ENCODE data around the gene SLCO3A1.

GRCh38 chr15:92002666-92003065 lies 149.2 kb downstream of the SLCO3A1 start:
- no peak for TF ChIP-seq RXRA (IDR thresholded peaks at IDR 0.05; ENCODE audit: insufficient read depth, low read depth, low read length)
- TF ChIP-seq EZH2 (IDR thresholded peaks at IDR 0.05; ENCODE audit: low read depth, low read length, severe bottlenecking) = no peak
- no peak for TF ChIP-seq NRF1 (IDR thresholded peaks at IDR 0.05; ENCODE audit: low read depth, low read length)
- no peak for TF ChIP-seq SAP30 (IDR thresholded peaks at IDR 0.05; ENCODE audit: insufficient read depth, insufficient replicate concordance, low read length)
- no peak for TF ChIP-seq POLR2A (IDR thresholded peaks at IDR 0.05; ENCODE audit: control extremely low read depth in 1 of 2, low read depth in 2 of 2, low read length in 2 of 2)
- no peak for TF ChIP-seq SIX5 (IDR thresholded peaks at IDR 0.05; ENCODE audit: low read depth, low read length)
